HG02763 (cell line): ENCODE data around the gene AP2A1.
"Not testable (repeated sequence)": the region's sequence is repeated elsewhere in the genome, so short reads cannot be mapped to it uniquely, and the experiment has no call there.

ENCODE experiments used
- ATAC-seq: cut with Tn5 transposase; IDR thresholded peaks from one replicate; pipeline ENCODE4 v1.9.1; 2021; ENCODE audit warnings: mild to moderate bottlenecking, moderate library complexity; ENCODE audit not compliant: unreplicated experiment

The AP2A1 gene

DNA sequence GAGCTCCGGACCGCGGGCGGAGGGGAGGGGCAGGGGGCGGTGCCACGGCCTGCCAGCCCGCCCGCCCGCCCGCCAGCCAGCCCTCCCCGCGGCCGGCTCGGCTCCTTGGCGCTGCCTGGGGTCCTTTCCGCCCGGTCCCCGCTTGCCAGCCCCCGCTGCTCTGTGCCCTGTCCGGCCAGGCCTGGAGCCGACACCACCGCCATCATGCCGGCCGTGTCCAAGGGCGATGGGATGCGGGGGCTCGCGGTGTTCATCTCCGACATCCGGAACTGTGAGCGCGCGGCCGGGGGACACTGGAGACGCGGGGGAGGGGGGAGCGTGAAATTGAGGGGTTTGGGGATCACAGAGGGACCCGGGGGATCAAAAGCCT, at the start of gene AP2A1:
Gene AP2A1, plus strand, starts transcription at position 72 of the 370 bp plus-strand sequence. Its CDS starts 133 bp downstream, at position 205.
- no peak for ATAC-seq

DNA sequence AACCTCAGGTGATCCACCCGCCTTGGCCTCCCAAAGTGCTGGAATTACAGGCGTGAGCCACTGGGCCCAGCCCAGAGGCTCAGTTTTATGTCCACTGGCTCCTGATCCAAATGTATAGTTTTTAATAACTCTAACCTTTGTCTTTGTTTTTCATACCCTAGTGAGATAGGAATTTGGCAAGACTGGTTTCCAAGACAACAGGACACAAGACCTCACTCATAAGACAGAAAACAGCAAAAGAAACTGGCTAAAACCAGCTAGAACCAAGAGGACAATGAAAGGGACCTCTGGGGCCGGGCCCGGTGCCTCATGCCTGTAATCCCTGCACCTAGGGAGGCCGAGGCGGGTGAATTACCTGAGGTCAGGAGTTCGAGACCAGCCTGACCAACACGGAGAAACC, 48.3 kb upstream of the AP2A1 start:
- ATAC-seq = no peak

DNA sequence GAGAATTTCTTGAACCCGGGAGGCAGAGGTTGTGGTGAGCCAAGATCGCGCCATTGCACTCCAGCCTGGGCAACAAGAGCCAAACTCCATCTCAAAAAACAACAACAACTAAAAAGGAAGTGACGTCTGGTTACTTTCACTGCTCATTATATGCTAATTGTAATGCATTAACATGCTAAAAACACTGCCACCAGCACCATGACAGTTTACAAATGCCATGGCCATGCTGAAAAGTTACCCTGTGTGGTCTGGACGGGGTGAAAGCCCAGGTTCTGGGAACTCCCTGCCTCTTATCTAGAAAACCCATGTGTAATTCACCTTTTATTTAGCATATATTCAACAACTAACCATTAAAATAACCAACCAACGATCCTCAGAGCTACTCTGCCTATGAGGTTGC, 47.8 kb upstream of the AP2A1 start:
- no peak for ATAC-seq

DNA sequence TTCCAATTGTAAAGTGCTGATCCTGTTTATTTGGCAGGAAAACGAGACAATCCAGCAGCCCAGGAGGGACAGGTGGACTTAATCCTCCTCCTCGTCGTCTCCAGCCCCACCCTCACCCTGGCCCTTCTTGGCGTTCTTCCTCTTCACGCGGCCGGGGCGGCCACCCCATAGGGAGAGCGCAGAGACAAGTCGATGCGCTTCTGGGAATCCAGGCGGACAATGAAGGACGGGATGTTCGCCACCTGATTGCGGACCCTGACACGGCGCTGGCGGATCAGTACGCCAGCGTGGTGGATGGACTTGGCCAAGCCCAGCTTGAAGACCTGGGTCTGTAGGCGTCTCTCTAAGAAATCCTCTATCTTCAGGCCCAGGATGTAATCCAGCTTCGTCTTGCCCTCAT, 47.4 kb upstream of the AP2A1 start:
- ATAC-seq = not testable (repeated sequence)

DNA sequence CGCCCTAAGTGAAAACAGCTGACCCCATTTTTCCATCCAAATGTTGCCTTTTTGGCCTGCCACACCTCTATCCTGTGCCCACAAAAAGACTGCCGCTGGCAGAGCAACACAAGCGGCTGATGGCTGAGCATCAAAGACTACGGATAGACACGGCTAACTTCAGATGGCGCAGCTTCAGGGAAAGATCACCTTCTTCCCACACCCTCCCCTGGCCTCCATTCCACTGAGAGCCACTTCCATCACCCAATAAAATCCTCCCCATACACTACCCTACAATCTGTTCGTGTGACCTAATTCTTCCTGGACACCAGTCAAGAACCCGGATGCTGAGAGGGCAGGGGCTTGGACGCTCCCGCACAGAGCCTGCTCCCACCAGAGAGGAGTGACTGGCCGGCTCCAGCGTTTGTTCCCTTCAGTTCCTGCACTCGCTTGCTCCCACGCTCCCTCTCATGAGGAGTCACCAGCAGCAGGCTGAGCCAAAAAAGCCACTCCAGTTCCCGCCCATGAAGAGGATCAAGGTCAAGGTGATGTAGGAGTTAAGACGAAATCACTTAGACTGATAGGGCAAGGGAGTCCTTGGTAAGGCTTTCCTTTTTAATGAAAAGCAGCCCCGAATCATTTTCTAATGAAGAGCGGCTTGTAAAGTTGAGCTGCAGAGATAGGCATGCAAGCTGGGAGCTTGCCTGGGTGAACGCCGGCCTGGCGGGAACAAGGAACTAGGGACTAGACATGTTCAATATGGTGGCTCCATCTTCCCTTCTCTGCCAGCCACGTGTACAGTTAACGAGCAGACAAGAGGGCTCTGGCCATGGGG, 39.4 kb upstream of the AP2A1 start:
- ATAC-seq = no peak

DNA sequence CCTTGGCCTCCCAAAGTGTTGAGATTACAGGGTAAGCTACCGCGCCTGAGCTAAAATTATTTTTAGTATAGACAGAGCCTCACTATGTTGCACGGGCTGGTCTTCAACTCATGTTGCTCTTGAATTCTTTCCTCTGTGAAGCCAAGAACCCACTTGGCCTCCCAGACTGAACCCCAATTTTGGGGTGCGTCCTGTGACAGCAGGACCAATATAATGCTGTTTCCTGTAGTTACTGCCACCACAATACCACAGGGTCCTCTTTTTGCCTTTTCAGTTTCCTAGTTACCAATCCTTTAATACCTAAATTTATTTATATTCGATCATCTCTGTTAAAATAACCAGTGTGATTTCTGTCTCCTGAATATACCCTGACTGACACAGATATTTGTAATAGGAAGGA, 36.6 kb upstream of the AP2A1 start:
- ATAC-seq = no peak

DNA sequence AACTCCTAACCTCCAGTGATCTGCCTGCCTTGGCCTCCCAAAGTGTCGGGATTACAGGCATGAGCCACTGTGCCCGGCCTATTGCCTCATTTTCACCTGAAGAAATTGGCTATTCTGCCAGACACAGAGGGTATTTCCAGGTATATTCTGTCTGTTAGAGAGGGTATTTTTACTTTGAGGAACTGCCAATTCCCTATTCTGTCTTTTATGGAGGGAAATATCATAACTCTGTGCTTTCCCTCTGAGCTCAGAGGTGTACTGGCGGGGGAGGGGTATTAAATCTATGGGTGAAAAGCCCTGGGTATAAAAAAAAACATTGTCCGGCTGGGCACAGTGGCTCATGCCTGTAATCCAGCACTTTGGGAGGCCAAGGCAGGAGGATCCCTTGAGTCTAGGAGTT, 28.5 kb upstream of the AP2A1 start:
- no peak for ATAC-seq

DNA sequence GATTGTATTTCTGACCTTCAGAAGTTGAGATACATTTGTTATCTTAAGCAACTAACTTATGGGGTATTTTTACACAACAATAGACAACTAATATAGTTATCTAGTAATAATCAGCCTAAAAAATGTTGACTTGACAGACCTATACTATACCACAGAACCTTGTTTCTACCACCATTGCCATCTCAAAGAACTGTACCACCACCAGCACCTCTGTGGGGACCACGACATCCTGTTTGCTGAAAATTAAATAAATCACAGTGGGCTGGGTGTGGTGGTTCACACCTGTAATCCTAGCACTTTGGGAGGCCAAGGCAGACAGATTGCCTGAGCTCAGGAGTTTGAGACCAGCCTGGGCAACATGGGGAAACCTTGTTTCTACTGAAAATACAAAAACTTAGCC, 27.7 kb upstream of the AP2A1 start:
- no peak for ATAC-seq

DNA sequence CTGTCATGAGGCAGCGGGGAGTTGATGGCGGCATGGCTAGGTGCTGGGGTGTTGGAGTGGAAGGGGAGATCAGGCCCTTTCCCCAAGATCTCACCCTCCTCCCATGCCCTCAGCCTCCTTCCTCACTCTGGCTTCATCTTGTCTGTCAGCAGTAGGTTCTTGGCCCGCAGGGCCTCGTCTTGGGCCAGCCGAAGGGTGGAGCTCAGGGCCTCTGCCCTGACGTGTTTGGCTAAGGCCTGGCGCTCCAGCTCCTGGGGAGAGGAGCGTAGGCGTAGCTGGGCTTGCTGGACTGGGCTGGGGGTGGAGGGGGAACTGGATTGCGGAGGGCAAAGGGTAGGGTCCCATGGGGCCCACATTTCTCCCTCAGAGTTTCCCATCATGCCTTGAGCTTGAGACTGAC, 26.9 kb upstream of the AP2A1 start:
- ATAC-seq = no peak

DNA sequence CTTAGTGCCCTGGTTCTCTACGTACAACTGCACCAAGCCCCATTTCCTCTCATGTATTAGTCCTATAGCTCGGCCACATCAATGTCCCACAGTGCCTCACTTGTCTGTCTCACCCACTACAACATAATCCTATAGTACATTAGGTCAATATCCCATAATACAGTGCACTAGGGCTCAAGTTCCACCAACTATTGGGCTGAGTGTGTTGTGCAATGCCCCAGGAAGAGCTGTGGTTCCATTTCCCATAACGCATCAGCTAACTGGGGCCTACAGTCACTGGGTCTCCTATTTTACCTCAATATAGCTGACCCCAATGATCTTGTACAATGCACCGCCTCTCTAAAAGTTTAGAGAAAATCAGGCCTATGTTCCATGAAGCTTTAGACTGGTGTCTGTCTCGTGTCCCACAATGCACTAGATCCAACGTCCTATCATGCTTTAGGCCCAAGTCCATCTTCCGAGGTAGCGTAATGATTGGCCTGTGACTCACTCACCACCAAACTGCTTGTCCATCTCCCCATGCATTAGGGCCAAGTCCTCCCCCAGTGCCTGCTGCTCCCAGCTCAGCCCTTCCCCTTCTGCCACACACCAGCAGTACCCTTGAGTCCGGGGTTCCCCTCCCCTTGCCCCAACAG, 25.5 kb upstream of the AP2A1 start:
- no peak for ATAC-seq

DNA sequence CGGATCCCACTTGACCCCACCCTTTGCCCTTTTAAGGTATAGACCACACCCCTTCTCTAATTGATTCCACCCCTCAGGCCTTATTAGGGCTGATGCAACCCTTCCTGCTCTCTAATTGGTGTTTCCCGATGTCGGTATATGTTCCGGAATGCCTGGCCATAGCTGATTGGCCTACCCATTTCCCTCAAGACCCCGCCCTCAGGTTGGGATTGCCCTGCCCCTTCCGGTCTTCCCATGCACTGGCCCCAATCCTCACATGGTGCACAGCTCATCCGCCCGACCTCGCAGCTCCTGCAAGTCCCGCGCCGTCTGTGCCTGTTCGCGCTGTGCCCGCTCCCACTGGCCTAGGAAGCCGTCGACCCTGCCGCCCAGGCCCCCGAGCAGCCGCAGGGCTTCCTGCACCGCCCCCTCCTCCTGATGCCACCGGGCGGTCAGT, 21.8 kb upstream of the AP2A1 start:
- ATAC-seq = no peak

DNA sequence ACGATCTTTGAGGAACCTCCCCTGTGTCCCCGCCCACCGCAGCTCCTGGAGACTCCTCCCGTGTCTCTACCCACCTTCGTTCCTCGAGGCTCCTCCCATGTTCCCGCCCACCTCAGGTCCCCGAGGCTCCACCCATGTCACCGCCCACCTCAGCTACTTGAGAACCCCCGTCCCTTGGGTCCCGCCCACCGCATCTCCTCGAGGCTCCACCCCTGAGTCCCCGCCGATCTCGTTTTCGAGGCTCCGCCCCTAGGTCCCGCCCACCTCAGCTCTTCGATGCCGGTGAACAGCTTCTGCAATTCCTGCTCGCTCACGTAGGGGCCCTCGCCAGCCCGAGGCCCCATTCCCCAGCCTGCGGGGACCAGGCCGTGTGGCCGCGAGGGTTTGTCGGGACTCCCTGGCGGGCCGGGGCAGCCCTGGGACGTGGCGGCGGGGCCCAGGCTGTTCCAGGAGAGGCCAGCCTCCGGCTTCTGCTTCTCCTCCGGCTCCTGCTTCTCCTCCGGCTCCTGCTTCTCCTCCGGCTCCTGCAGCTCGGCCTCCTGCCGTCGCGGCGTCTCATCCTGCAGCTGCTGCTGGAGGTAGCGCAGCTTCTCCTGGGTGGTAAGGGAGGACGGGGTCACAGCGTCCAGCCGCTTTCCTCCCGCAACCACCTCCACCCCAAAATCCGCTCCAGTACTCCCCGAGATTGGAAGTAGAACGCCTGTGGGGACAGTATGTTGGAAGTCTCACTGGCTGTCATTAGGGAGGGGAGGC, 20.4 kb upstream of the AP2A1 start:
- ATAC-seq = no peak

DNA sequence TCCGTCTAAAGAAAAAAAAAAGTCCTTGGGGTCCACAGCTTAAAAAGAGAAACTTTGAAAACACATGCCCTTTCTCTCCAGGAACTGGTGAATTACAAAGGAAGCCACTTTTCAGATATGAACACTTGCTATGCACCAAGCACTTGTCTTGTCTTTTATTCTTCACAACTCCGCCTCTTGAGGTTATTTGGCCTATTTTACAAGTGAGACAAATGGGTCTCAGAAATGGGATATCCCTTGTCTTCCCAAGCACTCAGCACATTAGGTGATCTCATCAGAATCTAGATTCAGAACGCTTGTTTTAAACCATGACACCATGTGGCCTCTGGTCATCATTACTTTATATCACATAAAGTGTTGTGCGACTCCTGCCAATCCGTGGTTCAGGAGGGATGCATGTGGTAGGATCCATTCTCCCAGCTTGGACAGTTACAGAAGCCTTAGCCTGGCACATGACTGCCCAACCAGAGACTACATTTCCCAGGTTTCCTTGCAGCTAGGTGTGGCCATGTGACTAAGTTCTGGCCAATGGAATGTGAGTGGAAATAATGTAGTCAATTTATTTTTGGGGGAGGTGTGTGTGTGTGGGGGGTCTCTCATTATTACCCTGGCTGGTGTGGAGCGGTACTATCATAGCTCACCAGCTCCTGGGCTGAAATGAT, 17.6 kb upstream of the AP2A1 start:
- ATAC-seq = no peak

DNA sequence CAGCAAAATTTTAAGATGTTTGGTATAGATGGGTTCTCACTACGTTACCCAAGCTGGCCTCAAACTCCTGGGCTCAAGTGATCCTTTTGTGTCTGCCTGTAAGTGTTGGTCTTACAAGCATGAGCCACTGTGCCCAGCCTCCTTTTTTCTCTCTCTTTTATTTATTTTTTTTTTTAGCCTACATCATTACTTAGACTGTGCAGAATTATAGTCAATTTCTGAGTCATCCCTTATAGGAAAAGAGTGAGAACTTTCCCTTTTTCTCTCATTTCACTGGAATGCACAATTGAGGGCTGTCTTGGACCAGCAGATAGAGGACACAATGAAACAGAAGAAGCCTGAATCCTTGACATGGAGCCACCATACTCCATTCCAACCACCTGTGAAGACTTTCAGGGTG, 17.0 kb upstream of the AP2A1 start:
- ATAC-seq = no peak

DNA sequence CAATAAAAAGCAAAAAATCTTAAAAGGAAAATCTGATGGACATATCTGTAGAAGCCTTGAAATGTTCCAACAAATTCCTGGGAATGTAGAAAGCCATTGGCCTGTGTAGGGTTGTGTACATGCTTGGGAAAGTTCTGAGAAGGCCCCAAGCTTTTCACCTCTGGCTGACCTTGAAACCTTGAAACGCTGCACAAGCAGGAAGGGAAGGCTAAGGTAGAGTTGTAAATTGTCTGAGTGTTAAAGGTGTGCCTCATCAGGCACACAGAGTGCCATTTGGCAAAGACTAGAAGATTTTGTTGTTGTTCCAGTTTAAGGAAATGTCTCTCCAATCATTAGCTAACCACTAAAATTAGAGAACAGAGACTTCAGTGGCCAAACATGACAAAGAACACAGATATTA, 14.1 kb upstream of the AP2A1 start:
- ATAC-seq = no peak

DNA sequence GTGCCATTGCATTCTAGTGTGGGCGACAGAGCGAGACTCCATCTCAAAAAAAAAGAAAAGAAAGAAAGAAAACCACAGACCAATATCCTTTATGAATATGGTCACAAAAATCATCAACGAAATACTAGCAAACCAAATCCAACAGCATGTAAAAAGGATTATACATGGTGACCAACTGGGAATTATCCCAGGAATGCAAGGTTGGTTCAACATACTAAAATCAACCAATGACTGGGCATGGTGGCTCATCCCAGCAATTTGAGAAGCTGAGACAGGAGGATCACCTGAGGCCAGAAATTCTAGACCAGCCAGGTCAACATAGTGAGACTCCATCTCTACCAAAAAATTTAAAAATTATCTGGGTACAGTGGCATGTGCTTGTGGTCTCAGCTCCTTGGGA, 10.8 kb upstream of the AP2A1 start:
- ATAC-seq = no peak

DNA sequence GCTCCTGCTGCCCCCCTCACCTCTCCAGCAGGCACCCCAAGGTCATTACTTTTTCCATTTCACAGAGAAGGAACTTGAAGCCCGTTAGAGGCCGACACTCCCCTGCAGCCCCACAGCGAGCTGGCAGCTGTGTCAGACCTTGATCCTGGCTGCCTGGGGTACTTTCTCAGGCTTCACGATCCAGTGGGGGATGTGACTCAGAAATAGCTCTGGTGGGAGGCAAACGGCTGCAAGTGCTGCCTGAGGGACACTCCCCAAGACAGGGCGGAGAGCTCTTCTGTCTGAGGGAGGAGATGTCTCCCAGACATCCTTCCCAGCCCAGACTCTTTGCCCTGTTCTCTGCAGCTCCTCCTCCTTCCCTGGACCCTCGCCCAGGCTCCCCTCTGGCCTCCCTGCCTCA, 8.5 kb upstream of the AP2A1 start:
- no peak for ATAC-seq

DNA sequence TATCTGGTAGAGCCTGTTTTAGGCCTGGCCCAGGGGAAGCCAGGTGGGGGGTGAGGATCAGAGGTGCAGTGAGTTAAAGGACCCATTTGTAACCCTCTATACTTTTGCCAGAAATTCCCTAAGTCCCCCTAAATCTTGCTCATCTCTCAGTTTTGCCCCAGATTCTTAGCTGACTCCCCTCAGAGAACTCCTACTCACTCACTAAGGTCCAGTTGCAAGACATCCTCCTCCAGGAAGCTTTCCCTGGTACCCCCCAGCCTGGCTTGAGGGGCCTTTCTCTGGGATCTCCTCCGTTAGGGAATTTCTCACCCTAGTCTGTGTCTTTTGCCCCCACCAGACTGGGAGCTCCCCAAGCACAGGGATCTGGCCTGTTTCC, 5.6 kb upstream of the AP2A1 start:
- ATAC-seq = no peak

DNA sequence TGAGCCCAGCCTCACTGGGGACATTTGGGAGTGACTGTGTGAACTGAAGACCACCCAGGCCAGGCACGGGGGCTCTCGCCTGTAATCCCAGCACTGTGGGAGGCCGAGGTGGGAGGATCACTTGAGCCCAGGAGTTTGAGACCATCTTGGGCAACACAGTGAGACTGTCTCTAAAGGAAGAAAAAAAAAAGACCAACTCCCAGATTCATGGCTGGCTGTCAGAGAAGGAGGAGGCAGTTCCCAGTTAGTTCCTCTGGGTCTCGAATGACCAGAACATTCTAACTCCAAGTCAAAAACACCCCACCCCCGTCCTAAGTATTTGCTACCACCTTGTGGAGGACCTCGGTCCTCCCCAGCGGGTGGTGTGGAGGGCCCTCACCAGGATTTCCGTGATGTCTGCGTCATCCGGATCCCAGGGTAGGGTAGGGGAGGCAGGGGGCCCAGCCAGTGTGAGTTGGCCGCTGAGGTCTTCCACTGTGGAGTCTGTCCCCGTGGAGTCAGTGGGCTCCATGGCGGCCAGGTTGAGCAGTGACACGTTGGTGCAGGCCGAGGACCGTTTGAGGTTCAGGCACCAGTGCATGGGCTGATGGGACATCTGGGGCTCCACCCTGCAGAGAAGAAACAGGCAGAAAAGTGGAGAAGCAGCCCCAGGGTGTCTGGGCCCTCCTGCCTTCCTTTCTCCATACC, 5.0 kb upstream of the AP2A1 start:
- ATAC-seq = no peak

DNA sequence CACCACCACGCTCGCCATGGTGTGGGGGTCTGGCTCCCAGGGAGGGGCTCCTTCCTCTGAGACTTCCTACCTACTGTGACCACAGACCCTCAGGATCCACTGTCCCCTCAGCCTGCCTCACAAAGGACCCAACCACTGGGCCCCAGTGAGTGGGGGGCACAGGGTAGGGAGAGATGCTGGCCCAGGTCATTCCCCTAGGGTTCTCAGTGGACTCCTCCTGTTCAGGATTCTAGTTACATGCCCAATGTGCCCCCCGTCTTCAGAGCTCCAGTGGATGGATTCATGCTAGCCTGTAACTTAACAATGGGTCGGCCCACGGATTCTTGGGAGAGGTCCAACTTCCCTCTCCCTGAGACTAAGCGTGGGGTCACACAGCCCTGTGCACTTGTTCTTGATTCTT, 3.6 kb upstream of the AP2A1 start, which contains the start of gene TSKS:
Gene TSKS, minus strand, starts transcription at position 77 of the 400 bp plus-strand sequence. Its CDS starts 59 bp downstream, at position 18.
- ATAC-seq = no peak

DNA sequence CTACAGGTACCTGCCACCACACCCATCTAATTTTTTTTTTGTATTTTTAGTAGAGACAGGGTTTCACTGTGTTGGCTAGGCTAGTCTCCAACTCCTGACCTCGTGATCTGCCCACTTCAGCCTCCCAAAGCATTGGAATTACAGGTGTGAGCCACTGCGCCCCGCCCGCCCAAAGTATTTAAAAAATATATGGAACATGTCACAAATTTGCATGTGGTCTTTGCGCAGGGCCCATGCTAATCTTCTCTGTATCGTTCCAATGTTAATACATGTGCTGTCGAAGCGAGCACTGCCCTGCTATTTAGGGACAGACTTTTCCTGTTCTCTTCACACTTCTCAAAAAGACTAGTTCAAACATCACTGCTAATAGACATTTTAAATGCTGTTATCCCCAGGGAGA, 2.5 kb upstream of the AP2A1 start:
- no peak for ATAC-seq
